Embryonic facial prominence (tissue), 1 donor: ENCODE measurements around the gene NUP188.

Experiments
- DNase-seq: peaks from one replicate; pipeline ENCODE4 v3.0.0-alpha.2; 2016; ENCODE audit errors: extremely low spot score

Gene NUP188

DNA sequence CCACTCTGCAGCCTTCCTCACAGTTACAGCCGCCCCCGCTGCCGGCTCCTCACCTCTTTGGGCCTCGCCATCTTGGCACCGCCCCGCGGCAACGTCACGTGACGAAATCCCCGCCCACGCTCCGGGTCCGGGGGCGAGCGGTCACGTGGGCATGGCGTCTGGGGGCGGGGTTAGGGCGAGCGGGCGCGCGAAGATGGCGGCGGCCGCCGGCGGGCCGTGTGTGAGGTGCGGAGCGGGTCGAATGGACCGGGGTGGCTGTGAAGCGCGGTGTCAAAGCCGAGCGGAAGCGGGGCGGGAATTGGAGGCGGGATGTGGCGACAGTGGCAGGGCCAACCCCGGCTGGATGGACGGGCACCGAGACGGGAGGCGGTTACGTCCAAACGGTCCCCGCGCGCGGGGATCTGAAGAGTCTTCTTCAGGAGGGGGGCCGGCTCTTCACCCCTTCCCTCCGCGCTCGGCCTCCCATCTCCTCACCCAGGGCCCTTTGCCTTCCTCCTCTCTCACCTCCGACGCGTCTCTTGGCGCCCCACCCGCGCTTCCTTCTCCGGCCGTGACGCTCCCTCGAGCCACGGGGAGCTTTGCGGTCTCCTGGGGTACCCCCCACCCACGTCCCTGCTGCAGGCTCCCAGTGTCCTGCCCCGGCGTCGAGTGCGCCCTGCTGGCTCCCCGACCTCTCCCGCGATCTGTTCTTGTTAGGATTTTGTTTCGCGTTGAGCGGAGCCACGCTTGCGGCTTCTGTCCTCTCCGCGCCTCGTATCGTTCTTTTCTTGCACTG is at the start of gene NUP188, which contains the start of gene DOLK:
TSS of gene NUP188 (plus strand) at position 173 of the 775 bp plus-strand sequence. CDS start at position 194, 21 bp downstream.
TSS of gene DOLK (minus strand) at position 77 of the 775 bp plus-strand sequence. CDS start 300 bp downstream, outside the sequence.
- peak; percentile 82 for DNase-seq

DNA sequence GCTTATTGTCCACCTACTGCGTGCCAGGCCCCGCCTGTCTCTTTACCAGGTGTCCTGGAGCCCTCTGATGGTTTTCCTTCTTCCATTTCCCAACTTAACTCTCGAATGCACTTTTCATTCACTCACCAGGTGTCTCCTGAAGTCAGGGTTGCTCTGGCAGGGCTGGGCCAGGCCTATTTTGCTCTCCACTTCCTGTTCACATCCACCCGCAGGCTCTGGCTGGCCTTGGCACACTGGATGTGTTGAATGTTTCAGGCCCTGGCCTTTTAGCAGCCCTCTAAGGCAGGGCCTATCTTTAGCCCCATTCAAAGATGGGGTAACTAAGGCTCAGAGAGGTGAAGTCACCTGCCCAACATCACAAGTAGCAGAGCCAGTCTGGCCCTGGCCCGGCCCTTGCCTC is 49.1 kb upstream of the NUP188 start:
- no peak for DNase-seq

DNA sequence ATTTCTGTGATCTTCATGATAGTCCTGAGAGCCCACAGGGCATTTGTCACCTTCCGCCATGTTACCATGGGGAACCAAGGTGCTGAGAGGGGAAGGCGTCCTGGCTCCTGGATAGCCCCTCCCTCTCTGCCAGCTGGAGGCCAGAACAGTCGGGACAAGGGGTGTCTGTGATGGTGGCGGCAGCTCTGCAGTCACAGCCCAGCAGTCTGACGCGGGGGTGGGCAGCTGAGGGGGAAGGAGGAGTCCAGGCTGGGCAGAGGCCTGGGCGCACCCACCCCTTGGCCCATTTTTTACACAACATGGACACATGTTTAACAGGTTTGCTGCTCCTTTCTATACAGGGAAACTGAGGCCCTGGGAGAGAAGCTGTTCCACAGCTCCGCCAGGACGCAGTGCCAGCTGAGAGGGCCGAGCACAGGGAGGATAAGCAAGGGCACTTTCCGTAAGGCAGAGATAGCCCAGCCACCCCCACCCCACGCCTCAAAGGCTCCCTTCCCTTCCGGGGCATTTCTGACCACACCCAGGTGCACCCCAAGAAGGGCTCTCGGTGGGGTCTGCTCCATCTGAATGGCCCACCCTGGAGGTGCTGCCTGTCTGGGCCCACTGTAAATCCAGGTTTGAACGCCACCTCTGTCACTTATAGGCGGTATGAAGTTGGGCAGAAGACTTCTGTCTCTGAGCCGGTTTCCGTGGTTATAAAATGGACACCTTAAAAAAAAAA is 48.5 kb upstream of the NUP188 start:
- no peak for DNase-seq

DNA sequence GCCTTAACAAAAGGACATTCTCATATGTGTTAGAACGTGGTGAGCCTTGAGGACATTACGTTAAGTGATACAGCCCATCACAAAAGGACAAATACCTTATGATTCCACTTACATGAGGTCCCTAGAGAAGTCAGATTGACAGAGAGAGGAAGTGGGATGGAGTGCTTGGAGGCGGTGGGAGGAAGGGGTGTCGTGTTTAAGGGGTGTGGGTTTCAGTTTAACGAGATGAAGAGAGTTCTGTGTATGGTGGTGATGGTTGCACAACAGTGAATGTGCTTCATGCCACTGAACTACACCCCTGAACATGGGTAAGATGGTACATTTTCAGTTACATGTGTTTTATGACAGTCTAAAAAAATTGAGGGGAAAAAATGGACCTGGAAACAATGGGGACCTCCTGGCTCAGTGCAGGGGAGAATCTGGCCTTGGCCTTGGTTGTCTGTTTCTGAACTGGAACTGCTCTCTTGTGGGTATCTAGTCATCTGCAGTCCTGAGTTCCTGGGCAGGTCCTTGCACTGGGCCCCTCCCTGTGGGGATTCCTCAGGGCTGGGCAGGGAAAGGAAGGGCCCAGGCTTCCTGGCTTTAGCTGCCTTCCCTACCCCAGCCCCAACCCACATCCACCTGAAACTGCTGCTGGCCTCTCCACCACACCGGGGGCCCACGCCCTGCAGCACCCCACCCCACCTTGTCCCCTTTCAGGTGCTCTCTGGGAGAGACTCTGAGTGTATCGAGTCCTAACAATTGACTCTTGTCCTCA is 47.8 kb upstream of the NUP188 start:
- no peak for DNase-seq

DNA sequence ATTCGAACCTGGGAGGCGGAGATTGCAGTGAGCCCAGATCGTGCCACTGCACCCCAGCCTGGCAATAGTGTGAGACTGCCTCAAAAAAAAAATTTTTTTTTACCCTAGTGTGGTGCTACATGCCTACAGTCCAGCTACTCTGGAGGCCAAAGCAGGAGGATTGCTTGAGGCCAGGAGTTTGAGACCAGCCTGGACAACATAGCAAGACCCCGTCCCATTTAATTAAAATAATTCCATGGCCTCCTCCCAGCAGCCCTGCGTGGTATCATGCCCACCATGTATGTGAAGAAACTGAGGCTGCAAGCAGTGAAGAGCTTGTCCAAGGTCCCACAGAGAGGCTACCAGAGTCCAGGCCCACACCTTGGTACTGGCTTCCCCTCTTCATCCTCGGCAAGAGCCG is 46.1 kb upstream of the NUP188 start:
- no peak for DNase-seq

DNA sequence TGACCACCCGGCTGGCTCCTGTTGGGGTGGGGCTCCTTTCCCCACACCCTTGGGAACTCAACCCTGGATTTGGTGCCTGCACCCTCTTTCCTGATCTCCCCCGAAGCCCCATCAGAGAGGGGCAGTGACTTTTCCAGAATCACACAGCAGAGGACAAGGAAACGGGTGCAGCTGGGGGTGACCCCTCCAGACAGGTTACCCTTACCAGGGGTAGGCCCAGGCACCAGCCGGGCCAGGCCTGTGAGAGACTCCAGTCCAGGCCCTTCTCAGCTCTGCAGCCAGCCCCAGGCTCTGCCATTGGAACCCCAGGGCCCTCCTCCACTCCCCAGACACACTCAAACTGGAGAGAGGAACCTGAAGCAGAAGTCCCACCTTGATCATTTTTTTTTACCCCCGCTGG is 45.7 kb upstream of the NUP188 start:
- no peak for DNase-seq

DNA sequence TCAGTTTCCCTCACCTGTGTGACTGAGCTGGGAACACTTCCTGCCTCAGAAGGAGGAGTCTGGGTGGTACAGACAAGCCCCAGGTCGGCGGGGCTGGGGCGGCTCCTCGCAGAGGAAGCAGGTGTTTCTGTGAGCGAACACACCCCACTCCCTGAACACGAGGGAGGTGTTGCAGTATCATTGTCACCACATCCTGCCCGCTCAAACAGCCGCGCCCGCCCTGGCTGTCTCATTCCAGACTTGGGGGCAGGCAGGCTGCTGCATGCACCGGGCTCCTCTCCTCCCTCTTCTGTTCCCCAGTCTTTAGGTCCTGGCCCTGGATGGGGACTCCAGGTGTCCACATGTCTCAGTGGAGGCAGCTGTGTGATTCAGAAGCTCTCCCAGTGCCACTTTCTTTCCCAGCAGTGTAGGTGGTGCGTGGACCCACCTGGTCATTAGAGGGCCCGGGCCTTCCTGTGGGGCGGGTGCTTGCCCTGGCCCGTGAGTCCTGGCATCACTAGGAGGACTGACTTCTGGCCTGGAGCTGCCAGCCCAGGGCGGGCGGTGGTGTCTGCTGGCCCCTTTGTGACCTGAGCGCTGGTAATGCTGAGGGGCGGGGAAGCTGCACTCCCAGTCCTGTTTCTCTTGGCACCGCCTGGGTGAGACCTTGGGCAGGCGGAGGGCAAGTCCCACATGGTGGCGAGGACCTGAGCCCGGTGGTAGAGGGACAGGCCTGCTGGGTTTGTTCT is 45.0 kb upstream of the NUP188 start:
- DNase-seq, result no peak

DNA sequence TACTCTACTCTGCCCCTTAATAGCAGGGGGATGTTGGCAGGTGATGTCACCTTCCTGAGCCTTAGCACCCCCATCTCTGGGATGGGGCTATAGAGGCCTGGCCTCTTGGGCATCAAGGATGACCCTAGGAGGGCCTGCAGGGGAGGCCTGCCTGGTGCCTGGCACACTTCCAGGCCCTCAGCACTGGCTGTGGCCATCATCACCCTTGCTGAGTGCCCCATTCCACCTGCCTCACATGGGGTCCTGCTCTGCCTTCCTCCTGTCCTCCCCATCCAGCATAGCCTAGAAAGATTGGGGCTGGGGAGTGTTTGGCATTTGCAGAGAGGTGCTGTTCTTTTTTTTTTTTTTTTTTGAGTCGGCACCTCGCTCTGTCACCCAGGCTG is 44.4 kb upstream of the NUP188 start:
- DNase-seq, result no peak

GRCh38 chr9:128903871-128904620 is 43.5 kb upstream of the NUP188 start:
- DNase-seq, result no peak

GRCh38 chr9:128905964-128906363 is 41.5 kb upstream of the NUP188 start:
- DNase-seq, result no peak

DNA sequence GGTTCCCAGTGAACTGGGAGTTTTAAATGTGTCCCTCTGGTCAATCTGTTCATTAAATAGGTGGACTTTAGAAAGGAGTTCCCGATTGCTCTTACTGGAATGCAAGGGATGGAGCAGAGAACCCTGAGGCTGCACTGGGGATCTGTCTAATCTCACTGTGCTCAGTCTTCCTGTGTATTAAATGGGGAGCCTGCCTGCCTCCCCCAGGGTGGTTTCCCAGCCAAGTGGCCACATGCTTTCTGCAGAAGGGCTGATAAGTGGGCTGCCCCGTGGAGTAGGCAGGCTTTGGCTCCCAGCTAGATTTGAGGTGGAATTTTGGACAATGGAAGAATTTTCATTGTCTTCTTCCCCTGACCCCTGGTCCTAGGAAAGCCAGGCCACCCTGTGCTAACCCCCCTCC is 40.8 kb upstream of the NUP188 start:
- DNase-seq, result no peak

- no peak for DNase-seq
These were observed 39.1 kb upstream of the NUP188 start for GRCh38 chr9:128908372-128908771.

DNA sequence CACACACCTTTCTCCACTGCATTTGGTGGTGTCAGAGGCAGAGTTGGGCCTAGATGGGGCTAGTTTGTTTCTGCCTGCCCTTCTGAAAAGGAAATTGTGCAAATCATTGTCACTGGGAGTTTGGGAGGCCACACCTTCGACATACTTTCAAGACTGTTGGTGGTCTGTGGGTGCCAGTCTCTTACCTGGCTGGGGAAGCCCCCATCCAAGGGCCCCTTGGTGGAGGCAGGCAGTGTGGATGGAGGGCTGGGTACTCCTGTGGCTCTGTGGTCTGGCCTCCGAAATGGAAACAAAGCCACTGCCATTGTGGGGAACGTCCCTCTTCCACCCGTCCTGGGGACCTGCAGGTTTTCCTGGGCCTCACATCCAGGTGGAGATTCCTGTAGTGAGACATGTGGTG is 37.6 kb upstream of the NUP188 start:
- no peak for DNase-seq

GRCh38 chr9:128910906-128911305 is 36.6 kb upstream of the NUP188 start:
- DNase-seq, result no peak

- DNase-seq, result no peak
These were observed 35.9 kb upstream of the NUP188 start for GRCh38 chr9:128911529-128912035.

- no peak for DNase-seq
These were observed 35.1 kb upstream of the NUP188 start for GRCh38 chr9:128912270-128912853.

DNA sequence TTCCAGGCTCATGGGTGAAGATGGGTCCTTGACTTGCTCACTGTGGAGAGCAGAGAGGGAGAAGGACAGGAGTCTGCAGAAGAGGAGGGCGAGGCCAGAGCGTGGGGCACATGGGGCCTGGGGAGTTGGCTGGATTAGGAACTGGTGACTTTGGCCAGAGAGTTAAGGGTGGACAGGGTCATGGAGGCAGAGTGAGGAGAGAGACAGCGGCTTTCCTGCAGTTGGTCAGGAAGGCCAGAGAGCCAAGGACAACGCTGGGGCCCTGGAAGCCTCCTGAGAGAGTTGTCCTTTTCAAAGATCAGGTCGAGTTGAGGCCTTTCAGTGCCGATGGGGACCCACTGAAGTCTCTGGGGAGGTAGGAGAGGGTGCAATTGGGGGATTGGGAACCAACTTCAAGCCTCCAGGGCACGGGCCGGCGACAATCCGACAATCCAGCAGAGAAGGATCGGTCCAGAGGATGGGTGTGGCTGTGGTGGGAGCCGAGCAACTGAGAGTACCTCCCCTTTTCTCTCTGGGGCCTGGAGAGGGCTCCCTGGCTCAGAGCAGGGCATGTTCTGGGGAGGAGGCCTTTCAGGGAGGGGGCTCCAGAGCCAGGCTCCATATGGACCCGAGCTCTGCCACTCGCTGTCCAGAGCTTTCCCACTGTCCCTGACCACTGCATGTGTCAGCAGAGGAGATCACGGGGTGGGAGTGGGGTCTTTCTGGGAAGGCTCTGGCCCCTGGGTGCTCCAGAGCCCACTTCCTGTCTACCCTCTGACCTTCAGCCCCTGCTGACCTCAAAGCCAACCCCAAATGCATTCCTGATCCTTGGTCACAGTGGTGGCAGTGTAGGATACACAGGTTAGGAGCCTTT is 34.2 kb upstream of the NUP188 start:
- DNase-seq, result no peak

- DNase-seq, result no peak
These were observed 33.3 kb upstream of the NUP188 start for GRCh38 chr9:128913995-128914772.

DNA sequence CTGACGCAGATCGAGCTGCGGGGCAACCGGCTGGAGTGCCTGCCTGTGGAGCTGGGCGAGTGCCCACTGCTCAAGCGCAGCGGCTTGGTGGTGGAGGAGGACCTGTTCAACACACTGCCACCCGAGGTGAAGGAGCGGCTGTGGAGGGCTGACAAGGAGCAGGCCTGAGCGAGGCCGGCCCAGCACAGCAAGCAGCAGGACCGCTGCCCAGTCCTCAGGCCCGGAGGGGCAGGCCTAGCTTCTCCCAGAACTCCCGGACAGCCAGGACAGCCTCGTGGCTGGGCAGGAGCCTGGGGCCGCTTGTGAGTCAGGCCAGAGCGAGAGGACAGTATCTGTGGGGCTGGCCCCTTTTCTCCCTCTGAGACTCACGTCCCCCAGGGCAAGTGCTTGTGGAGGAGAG is 31.3 kb upstream of the NUP188 start:
- no peak for DNase-seq
